Activated CD8-positive, alpha-beta T cell treated with anti-CD3 and anti-CD28 coated beads for 36 hours (primary cell): ENCODE measurements around the gene EPB41L4A. TPM values are rescaled to one million over a fixed set of nuclear protein-coding genes. Genes with fewer than 3 reads are reported as not detected.

ENCODE experiments used
- ATAC-seq: fragments of 200-7000 bp; cut with Tn5 transposase; one replicate; pipeline ENCODE4 v1.10.0; 2021; ENCODE audit warnings: mild to moderate bottlenecking, moderate library complexity
- CTCF ChIA-PET: fragments of 350-600 bp; sonication (Branson Sonifier 250); formaldehyde crosslinking; loops from one replicate; lab custom pipeline; 2021; ENCODE audit warnings: antibody characterized with exemption; lab: Charles Lee
- POLR2A ChIA-PET: fragments of 350-600 bp; sonication (Branson Sonifier 250); formaldehyde crosslinking; loops from one replicate; lab custom pipeline; 2021; ENCODE audit warnings: antibody characterized with exemption; lab: Charles Lee
- DNase-seq: peaks from one replicate; pipeline ENCODE4 v3.0.0-alpha.2; 2020
- H3K27ac Mint-ChIP-seq: one replicate; pipeline ENCODE4 v1.8.0; 2021; ENCODE audit warnings: mild to moderate bottlenecking, mixed read lengths
- H3K27me3 Mint-ChIP-seq: one replicate; pipeline ENCODE4 v1.8.0; 2021; ENCODE audit warnings: mixed read lengths
- H3K36me3 Mint-ChIP-seq: one replicate; pipeline ENCODE4 v1.8.0; 2021; ENCODE audit warnings: low read depth, mixed read lengths
- H3K4me1 Mint-ChIP-seq: one replicate; pipeline ENCODE4 v1.8.0; 2021; ENCODE audit warnings: low read depth, mixed read lengths
- H3K4me3 Mint-ChIP-seq: one replicate; pipeline ENCODE4 v1.8.0; 2021; ENCODE audit warnings: mild to moderate bottlenecking, moderate library complexity, mixed read lengths
- H3K9me3 Mint-ChIP-seq: one replicate; pipeline ENCODE4 v1.8.0; 2021; ENCODE audit warnings: mixed read lengths
- CTCF ChIP-seq: fragments of 200-600 bp; IDR thresholded peaks from one replicate; pipeline ENCODE4 v1.8.0; 2022; ENCODE audit warnings: antibody characterized with exemption, mild to moderate bottlenecking
- intact Hi-C: fragments of 100-400 bp; cut with micrococcal nuclease; formaldehyde crosslinking; loops from one replicate; pipeline ENCODE4 v1.10.0; 2022
- total RNA-seq, 2 experiments: library from RNA; stranded (reverse); gene quantifications; one replicate each; pipeline ENCODE4 v1.2.3, GENCODE V29; 2021

Gene EPB41L4A
- total RNA-seq, 2 experiments from 2014 or later = 0.25 TPM; not detected in 1

- no peak overlapping the region for H3K4me3 Mint-ChIP-seq
- ChIA-PET CTCF (no interaction called here), POLR2A (no interaction called here)
- H3K4me1 Mint-ChIP-seq = no peaks in the 10 kb centered on the region
- no peaks in the 10 kb centered on the region for H3K36me3 Mint-ChIP-seq
- H3K27me3 Mint-ChIP-seq = peaks cover 4% of the 10 kb centered on the region
- TF ChIP-seq CTCF = no peak
- ATAC-seq (no peak), DNase-seq (no peak)
- intact Hi-C loops = no loop called here
- H3K27ac Mint-ChIP-seq = no peak overlapping the region
- H3K9me3 Mint-ChIP-seq = no peaks in the 10 kb centered on the region
Observed at GRCh38 chr5:112381521-112381920, 37.6 kb downstream of the EPB41L4A start.

DNA sequence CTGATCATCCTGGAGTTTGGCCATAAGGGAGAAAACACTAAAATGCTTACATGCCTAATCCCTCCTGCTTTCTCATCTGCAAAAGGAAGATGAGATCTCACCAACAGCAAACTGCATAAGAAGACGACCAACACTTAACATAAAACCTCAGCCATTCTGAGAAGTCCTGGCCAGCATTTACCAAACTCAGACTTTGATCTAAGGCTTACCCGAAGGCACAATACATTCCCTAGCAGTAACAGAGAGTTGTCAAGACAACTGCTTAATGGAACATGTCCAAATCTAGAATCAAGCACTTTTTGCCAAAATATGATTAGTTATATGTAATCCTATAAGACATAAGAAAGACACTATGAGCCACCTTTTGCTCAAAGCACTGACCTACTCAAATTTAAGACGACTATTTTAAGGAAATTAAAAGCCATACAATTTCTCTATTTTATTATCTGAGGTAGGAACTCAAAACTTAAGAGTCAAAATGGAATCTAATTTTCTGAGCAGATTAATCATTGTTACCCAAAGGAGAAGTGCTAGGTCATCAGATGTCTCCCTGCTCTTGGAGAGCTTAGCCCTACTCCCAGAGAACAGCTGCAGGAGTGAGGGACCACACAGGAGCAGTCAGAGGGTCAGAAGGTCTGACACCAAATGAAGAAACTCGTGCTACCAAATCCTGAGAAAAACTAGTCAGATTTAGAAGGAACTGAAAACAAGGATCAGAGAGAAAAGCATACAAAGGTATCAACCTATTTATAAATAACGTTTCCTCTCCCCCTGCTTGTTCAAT is 39.3 kb downstream of the EPB41L4A start:
- DNase-seq (no peak), ATAC-seq (no peak)
- no peak for TF ChIP-seq CTCF
- no peak overlapping the region for H3K27ac Mint-ChIP-seq
- peaks cover 5% of the 10 kb centered on the region for H3K27me3 Mint-ChIP-seq
- no peaks in the 10 kb centered on the region for H3K36me3 Mint-ChIP-seq
- intact Hi-C loops = no loop called here
- ChIA-PET CTCF (no interaction called here), POLR2A (no interaction called here)
- H3K4me3 Mint-ChIP-seq = no peak overlapping the region
- no peaks in the 10 kb centered on the region for H3K9me3 Mint-ChIP-seq
- H3K4me1 Mint-ChIP-seq = no peaks in the 10 kb centered on the region

- Mint-ChIP-seq H3K27ac (no peak overlapping the region), H3K36me3 (no peaks in the 10 kb centered on the region)
- DNase-seq = no peak
Observed at GRCh38 chr5:112374818-112375217, 44.3 kb downstream of the EPB41L4A start.

DNA sequence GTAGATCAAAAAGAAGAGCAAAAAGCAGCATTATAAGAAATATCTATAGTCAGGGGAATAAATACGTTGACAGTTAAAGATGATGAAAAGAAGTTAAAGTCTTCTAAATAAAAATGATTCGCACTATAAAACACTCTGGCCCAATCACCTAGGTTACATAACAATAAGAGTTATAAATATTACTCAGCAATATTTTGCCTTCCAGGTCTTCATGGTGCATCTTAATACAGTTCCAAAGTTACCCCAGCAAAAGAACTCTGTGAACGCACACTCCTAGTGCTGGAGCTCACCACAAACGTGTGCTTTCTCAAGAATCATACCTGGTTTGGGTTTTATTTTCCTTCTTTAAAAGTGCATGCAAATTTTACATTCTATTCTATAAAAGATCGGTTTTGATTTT is 44.7 kb downstream of the EPB41L4A start:
- no peaks in the 10 kb centered on the region for H3K36me3 Mint-ChIP-seq

More at GRCh38 chr5:112374818-112375217, 44.3 kb downstream of the EPB41L4A start:
- H3K9me3 Mint-ChIP-seq = no peaks in the 10 kb centered on the region
- intact Hi-C loops = no loop called here
- H3K4me3 Mint-ChIP-seq = no peak overlapping the region
- ChIA-PET POLR2A (no interaction called here), CTCF (interaction anchor here (0.9 kb wide), 1 partner anchor 199 kb away, joined by 3 read pairs; no protein-coding TSS in a partner anchor)
- H3K4me1 Mint-ChIP-seq = no peaks in the 10 kb centered on the region
- H3K27me3 Mint-ChIP-seq = peaks cover 5% of the 10 kb centered on the region
- no peak for ATAC-seq
- TF ChIP-seq CTCF = no peak

More for the DNA sequence above, 44.7 kb downstream of the EPB41L4A start:
- ChIA-PET CTCF (interaction anchor here (0.9 kb wide), 1 partner anchor 199 kb away, joined by 3 read pairs; no protein-coding TSS in a partner anchor), POLR2A (no interaction called here)
- Mint-ChIP-seq H3K4me3 (no peak overlapping the region), H3K27me3 (peaks cover 5% of the 10 kb centered on the region), H3K9me3 (no peaks in the 10 kb centered on the region), H3K27ac (no peak overlapping the region), H3K4me1 (no peaks in the 10 kb centered on the region)
- ATAC-seq (no peak), DNase-seq (no peak)
- no peak for TF ChIP-seq CTCF
- intact Hi-C loops = no loop called here
